Measurements from ENCODE around the gene SLC10A3. TPM values are rescaled to one million over a fixed set of nuclear protein-coding genes. Genes with fewer than 3 reads are reported as not detected.
A peak's percentile ranks its signal among the peaks of the same experiment; 100 is the strongest.

SLC10A3 gene
- total RNA-seq, 1 experiment from 2014 or later = 54.9 TPM

- CTCF ChIA-PET = no interaction called here
- POLR2A ChIA-PET (ENCODE audit: unreplicated experiment) = no interaction called here
- no peaks in the 10 kb centered on the region for H3K27me3 ChIP-seq (ENCODE audit: insufficient read depth, low read depth)
- intact Hi-C loops (cut with micrococcal nuclease; ENCODE audit: unreplicated experiment) = no loop called here
- no TSS peak for BruUV-seq (replicated peaks)
- H4K20me1 ChIP-seq (ENCODE audit: insufficient read depth) = no peaks in the 10 kb centered on the region
- TF ChIP-seq EZH2 (IDR thresholded peaks at IDR 0.05; ENCODE audit: low read depth) = no peak
- TF ChIP-seq, protein P1, sequence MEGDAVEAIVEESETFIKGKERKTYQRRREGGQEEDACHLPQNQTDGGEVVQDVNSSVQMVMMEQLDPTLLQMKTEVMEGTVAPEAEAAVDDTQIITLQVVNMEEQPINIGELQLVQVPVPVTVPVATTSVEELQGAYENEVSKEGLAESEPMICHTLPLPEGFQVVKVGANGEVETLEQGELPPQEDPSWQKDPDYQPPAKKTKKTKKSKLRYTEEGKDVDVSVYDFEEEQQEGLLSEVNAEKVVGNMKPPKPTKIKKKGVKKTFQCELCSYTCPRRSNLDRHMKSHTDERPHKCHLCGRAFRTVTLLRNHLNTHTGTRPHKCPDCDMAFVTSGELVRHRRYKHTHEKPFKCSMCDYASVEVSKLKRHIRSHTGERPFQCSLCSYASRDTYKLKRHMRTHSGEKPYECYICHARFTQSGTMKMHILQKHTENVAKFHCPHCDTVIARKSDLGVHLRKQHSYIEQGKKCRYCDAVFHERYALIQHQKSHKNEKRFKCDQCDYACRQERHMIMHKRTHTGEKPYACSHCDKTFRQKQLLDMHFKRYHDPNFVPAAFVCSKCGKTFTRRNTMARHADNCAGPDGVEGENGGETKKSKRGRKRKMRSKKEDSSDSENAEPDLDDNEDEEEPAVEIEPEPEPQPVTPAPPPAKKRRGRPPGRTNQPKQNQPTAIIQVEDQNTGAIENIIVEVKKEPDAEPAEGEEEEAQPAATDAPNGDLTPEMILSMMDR (conservative IDR thresholded peaks at IDR 0.05) = no peak
- peaks cover 14% of the 10 kb centered on the region for H3K4me1 ChIP-seq (replicated peaks; ENCODE audit: insufficient read depth)
- H3K4me3 ChIP-seq = no peak overlapping the region
- H3K4me2 ChIP-seq = no peak overlapping the region; the same call in 1 of the 2 replicates
- no peaks in the 10 kb centered on the region for H3K9me2 ChIP-seq (ENCODE audit: insufficient read depth)
- H3K79me2 ChIP-seq (ENCODE audit: low read depth) = no peaks in the 10 kb centered on the region
- H3K27ac ChIP-seq = peak overlapping the region; percentile 59; the same call in 1 of the 2 replicates
- no peak for DNase-seq
- no peaks in the 10 kb centered on the region for H3K9me3 ChIP-seq (ENCODE audit: insufficient read depth, low read depth)
- no peaks in the 10 kb centered on the region for H3K36me3 ChIP-seq (ENCODE audit: low read depth)
- H2AFZ ChIP-seq = no peak overlapping the region
- peaks cover 14% of the 10 kb centered on the region; the same call in 1 of the 2 replicates for H3F3A ChIP-seq (ENCODE audit: insufficient read depth, low read depth)
Observed at GRCh38 chrX:154506483-154507332, 16.3 kb upstream of the SLC10A3 start.

GRCh38 chrX:154505734-154506133 lies 15.3 kb upstream of the SLC10A3 start:
- POLR2A ChIA-PET (ENCODE audit: unreplicated experiment) = no interaction called here
- Histone ChIP-seq H3K4me3 (no peak overlapping the region), H3K4me1 (replicated peaks; ENCODE audit: insufficient read depth) (peaks cover 14% of the 10 kb centered on the region), H3K4me2 (peak overlapping the region; percentile 36; the same call in 1 of the 2 replicates), H3F3A (ENCODE audit: insufficient read depth, low read depth) (peaks cover 14% of the 10 kb centered on the region; the same call in 1 of the 2 replicates), H3K27ac (peak overlapping the region; percentile 59), H2AFZ (no peak overlapping the region), H3K9me2 (ENCODE audit: insufficient read depth) (no peaks in the 10 kb centered on the region), H3K36me3 (ENCODE audit: low read depth) (no peaks in the 10 kb centered on the region), H3K9me3 (ENCODE audit: insufficient read depth, low read depth) (no peaks in the 10 kb centered on the region), H3K79me2 (ENCODE audit: low read depth) (no peaks in the 10 kb centered on the region), H4K20me1 (ENCODE audit: insufficient read depth) (no peaks in the 10 kb centered on the region), H3K27me3 (ENCODE audit: insufficient read depth, low read depth) (no peaks in the 10 kb centered on the region)
- TF ChIP-seq, protein P1 (conservative IDR thresholded peaks at IDR 0.05) = no peak
- no peak for TF ChIP-seq EZH2 (IDR thresholded peaks at IDR 0.05; ENCODE audit: low read depth)
- no TSS peak for BruUV-seq (replicated peaks)
- CTCF ChIA-PET = no interaction called here
- DNase-seq = peak; percentile 49 to 67
- intact Hi-C loops (cut with micrococcal nuclease; ENCODE audit: unreplicated experiment) = no loop called here

- Histone ChIP-seq H3K27me3 (ENCODE audit: insufficient read depth, low read depth) (no peaks in the 10 kb centered on the region), H3K27ac (no peak overlapping the region), H3K79me2 (ENCODE audit: low read depth) (no peaks in the 10 kb centered on the region), H3K9me3 (ENCODE audit: insufficient read depth, low read depth) (no peaks in the 10 kb centered on the region), H2AFZ (no peak overlapping the region), H3K4me3 (no peak overlapping the region), H3K4me1 (replicated peaks; ENCODE audit: insufficient read depth) (peaks cover 14% of the 10 kb centered on the region), H4K20me1 (ENCODE audit: insufficient read depth) (no peaks in the 10 kb centered on the region), H3K4me2 (no peak overlapping the region), H3K36me3 (ENCODE audit: low read depth) (no peaks in the 10 kb centered on the region), H3K9me2 (ENCODE audit: insufficient read depth) (no peaks in the 10 kb centered on the region), H3F3A (ENCODE audit: insufficient read depth, low read depth) (peaks cover 14% of the 10 kb centered on the region; the same call in 1 of the 2 replicates)
- no peak for DNase-seq
- ChIA-PET POLR2A (ENCODE audit: unreplicated experiment) (no interaction called here), CTCF (no interaction called here)
- intact Hi-C loops (cut with micrococcal nuclease; ENCODE audit: unreplicated experiment) = no loop called here
- no peak for TF ChIP-seq EZH2 (IDR thresholded peaks at IDR 0.05; ENCODE audit: low read depth)
- TF ChIP-seq, protein P1 (conservative IDR thresholded peaks at IDR 0.05) = no peak
- no TSS peak for BruUV-seq (replicated peaks)
Observed at GRCh38 chrX:154502989-154503388, 12.6 kb upstream of the SLC10A3 start.
